ENCODE results near the gene DCTD. TPM values are rescaled to one million over a fixed set of nuclear protein-coding genes. Genes with fewer than 3 reads are reported as not detected.
A peak's percentile ranks its signal among the peaks of the same experiment; 100 is the strongest.

DCTD gene
- total RNA-seq, 1 donor from 2014 or later = 93.4 TPM

GRCh38 chr4:182856862-182857261 is 60.3 kb downstream of the DCTD start:
- DNase-seq (ENCODE audit: low spot score) = no peak
- Histone ChIP-seq H3K27ac (no peak overlapping the region), H3K9me3 (ENCODE audit: low read depth) (no peaks in the 10 kb centered on the region), H3K79me2 (ENCODE audit: low read depth) (no peaks in the 10 kb centered on the region), H3K27me3 (no peaks in the 10 kb centered on the region), H3K4me3 (no peak overlapping the region), H3K4me1 (no peaks in the 10 kb centered on the region), H3K9ac (no peak overlapping the region), H2AFZ (replicated peaks) (no peak overlapping the region), H3K4me2 (no peak overlapping the region), H3F3A (ENCODE audit: low read depth) (no peaks in the 10 kb centered on the region), H4K20me1 (ENCODE audit: low read depth) (no peaks in the 10 kb centered on the region), H3K36me3 (no peaks in the 10 kb centered on the region)
- Mint-ChIP-seq H3K9me3 (peaks cover 22% of the 10 kb centered on the region), H3K36me3 (peaks cover 5% of the 10 kb centered on the region), H3K27ac (no peak overlapping the region), H3K27me3 (ENCODE audit: insufficient read depth, low read depth) (peaks cover 2% of the 10 kb centered on the region), H3K4me3 (no peak overlapping the region), H3K4me1 (peaks cover 12% of the 10 kb centered on the region)
- TF ChIP-seq EZH2phosphoT487 (IDR thresholded peaks at IDR 0.05) = no peak
- TF ChIP-seq CTCF (IDR thresholded peaks at IDR 0.05) = no peak
- TF ChIP-seq EZH2 (IDR thresholded peaks at IDR 0.05) = no peak

- Histone ChIP-seq H3K4me1 (no peaks in the 10 kb centered on the region), H3F3A (ENCODE audit: low read depth) (no peaks in the 10 kb centered on the region), H3K9me3 (ENCODE audit: low read depth) (no peaks in the 10 kb centered on the region), H3K4me3 (no peak overlapping the region), H3K4me2 (no peak overlapping the region), H3K36me3 (no peaks in the 10 kb centered on the region), H3K9ac (no peak overlapping the region), H3K27ac (no peak overlapping the region), H4K20me1 (ENCODE audit: low read depth) (no peaks in the 10 kb centered on the region), H2AFZ (replicated peaks) (no peak overlapping the region), H3K79me2 (ENCODE audit: low read depth) (no peaks in the 10 kb centered on the region), H3K27me3 (no peaks in the 10 kb centered on the region)
- Mint-ChIP-seq H3K27ac (no peak overlapping the region), H3K36me3 (peaks cover 3% of the 10 kb centered on the region), H3K27me3 (ENCODE audit: insufficient read depth, low read depth) (peaks cover 2% of the 10 kb centered on the region), H3K9me3 (peaks cover 21% of the 10 kb centered on the region), H3K4me1 (peaks cover 11% of the 10 kb centered on the region), H3K4me3 (no peak overlapping the region)
- TF ChIP-seq EZH2 (IDR thresholded peaks at IDR 0.05) (no peak), CTCF (IDR thresholded peaks at IDR 0.05) (no peak), EZH2phosphoT487 (IDR thresholded peaks at IDR 0.05) (no peak)
- no peak for DNase-seq (ENCODE audit: low spot score)
These were observed 61.3 kb downstream of the DCTD start for GRCh38 chr4:182855877-182856276.

GRCh38 chr4:182855312-182855711 is 61.9 kb downstream of the DCTD start:
- H3K9ac ChIP-seq = no peak overlapping the region
- no peak overlapping the region for H2AFZ ChIP-seq (replicated peaks)
- Mint-ChIP-seq H3K4me1 (peaks cover 10% of the 10 kb centered on the region), H3K36me3 (peaks cover 3% of the 10 kb centered on the region), H3K4me3 (no peak overlapping the region), H3K9me3 (peaks cover 21% of the 10 kb centered on the region), H3K27ac (peak overlapping the region; percentile 88), H3K27me3 (ENCODE audit: insufficient read depth, low read depth) (peaks cover 2% of the 10 kb centered on the region)
- H3K27ac ChIP-seq = no peak overlapping the region
- H3K9me3 ChIP-seq (ENCODE audit: low read depth) = no peaks in the 10 kb centered on the region
- no peak overlapping the region for H3K4me3 ChIP-seq
- H4K20me1 ChIP-seq (ENCODE audit: low read depth) = no peaks in the 10 kb centered on the region
- no peaks in the 10 kb centered on the region for H3F3A ChIP-seq (ENCODE audit: low read depth)
- H3K4me2 ChIP-seq = no peak overlapping the region
- no peaks in the 10 kb centered on the region for H3K27me3 ChIP-seq
- H3K36me3 ChIP-seq = no peaks in the 10 kb centered on the region
- no peak for DNase-seq (ENCODE audit: low spot score)
- TF ChIP-seq CTCF (IDR thresholded peaks at IDR 0.05) = no peak
- TF ChIP-seq EZH2 (IDR thresholded peaks at IDR 0.05) = no peak
- H3K4me1 ChIP-seq = no peaks in the 10 kb centered on the region
- H3K79me2 ChIP-seq (ENCODE audit: low read depth) = no peaks in the 10 kb centered on the region
